ENCODE data around the gene ZNF853.
"Not testable (repeated sequence)": the region's sequence is repeated elsewhere in the genome, so short reads cannot be mapped to it uniquely, and the experiment has no call there.

Gene ZNF853

GRCh38 chr7:6652446-6653011 is 37.1 kb downstream of the ZNF853 start:
- no peak for DNase-seq (ENCODE audit: low read depth, low spot score)

GRCh38 chr7:6653071-6654003 is 37.9 kb downstream of the ZNF853 start:
- no peak for DNase-seq (ENCODE audit: low read depth, low spot score)

- no peak for DNase-seq (ENCODE audit: low read depth, low spot score)
These were observed 38.9 kb downstream of the ZNF853 start for GRCh38 chr7:6654113-6654841.

DNA sequence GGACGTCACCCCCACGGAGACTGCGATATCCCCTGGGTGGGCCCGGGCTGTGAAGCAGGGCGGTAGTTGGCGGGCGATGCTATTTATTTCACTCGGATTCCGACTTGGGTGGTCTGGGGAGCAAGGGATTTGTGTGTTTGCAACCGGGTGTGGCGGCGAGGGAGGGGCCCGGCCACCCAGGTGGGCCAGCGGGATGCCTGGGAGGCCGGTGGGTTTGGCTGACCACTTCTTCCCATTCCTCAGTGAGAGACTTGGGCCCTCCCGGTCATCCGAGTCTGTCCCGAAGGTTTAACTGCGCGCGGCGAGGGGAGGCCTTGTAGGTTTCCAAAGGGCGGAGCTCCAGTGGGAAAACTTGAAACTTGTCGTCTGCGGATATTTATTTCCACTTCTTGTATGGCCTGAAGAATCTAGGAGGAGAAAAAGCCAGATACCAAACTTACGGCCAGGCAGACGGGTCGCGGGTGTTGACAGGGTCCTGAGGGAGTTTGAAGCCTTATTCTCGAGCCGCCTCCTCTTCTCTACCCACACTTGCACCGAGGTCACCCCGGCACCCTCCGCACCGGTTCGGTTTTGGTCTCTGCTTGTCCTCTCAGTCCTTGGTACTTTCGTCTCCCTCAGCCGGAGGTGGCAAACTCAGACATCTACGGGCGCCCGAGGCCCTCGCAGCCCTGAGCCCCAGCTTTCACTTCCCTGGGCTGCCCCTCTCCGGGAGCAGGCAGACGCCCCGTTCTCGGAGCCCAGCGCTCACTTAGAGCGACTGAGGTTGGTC is 39.6 kb downstream of the ZNF853 start:
- DNase-seq (ENCODE audit: low read depth, low spot score) = no peak

DNA sequence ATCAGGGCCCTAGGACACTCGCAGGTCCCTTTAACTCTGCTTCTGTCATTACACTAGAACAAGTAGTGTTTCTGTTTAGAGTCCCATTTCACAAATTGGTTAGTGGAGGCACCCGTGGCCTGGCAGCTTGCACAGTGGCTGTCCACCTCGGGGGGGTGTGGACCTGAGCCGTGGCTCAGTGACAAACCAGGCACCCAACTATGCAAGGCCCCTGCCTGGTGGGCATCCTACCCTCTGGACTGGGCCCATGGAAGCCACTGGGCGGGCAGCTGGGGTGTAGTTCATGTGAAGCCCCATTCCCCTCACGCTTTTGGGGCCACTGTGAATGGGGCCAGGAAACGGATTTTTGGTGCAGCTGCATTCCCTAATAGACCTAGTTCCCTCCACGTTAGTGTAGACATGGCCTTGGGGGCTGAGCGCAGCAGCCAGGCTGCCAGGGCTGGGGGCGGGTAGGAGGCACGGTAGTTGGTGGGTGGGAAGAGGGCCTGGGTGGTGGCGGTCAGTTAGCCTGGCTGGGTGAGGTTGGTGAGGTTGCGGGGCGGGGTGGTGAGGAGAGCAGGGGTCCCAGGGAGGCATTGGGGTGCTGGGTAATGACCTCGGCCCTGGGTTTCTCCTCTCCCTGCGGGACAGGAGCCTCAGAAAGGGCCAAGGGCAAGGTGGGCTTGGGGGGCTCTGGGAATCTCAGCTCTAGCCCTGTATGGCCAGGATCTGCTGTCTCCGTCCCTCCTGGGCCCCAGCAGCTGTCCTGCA is 40.4 kb downstream of the ZNF853 start:
- no peak for DNase-seq (ENCODE audit: low read depth, low spot score)

DNA sequence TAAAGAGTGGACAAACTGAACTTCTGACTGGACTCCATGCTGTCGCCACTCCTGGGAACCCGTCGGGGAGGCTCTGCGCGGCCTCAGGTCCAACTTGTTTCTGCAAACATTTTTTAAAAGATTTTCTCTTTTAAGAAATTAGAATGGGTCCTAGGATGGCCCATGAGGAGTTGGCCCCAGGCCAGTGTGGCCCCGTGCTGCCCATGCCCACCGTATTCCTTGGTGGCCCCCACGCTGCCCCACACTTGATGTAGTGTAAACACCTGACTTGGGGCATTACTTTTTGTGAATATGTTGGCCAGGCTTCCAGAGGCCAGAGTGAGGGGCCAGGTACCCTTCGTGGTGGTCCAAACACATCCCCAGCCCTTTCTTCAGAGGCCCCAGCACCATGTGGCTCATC is 41.0 kb downstream of the ZNF853 start:
- no peak for DNase-seq (ENCODE audit: low read depth, low spot score)

- DNase-seq (ENCODE audit: low read depth, low spot score) = no peak
These were observed 43.4 kb downstream of the ZNF853 start for GRCh38 chr7:6658618-6659345.

GRCh38 chr7:6670851-6671250 is 55.4 kb downstream of the ZNF853 start:
- DNase-seq (ENCODE audit: low read depth, low spot score) = not testable (repeated sequence)

Measured in activated naive CD8-positive, alpha-beta T cell treated with anti-CD3 and anti-CD28 coated beads, Interleukin-2, amount 50 U/mL, for 16 hours (primary cell).